ENCODE data around the gene FGD3.

The FGD3 gene

GRCh38 chr9:93082841-93083411 lies 135.6 kb downstream of the FGD3 start:
- no peak for DNase-seq

GRCh38 chr9:93083592-93084470 lies 136.5 kb downstream of the FGD3 start:
- no peak for DNase-seq

DNA sequence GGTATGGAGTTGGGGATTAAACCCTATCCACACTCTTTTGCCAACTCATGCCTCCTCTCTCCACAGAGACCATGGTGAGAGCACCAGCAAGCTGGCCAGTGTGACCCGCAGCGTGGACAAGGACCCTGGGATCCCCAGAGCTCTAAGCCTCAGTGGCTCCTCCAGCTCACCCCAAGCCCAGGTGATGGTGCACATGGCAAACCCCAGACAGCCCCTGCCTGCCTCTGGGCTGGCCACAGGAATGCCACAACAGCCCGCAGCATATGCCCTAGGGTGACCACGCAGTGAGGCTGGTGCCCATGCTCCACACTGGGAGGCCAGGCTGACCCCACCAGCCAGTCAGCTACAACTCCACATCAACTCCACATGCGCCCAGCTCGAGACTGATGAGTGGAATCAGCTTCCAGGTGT lies 137.2 kb downstream of the FGD3 start:
- DNase-seq, result no peak

- DNase-seq, result no peak
Measured at GRCh38 chr9:93085676-93086075, 138.4 kb downstream of the FGD3 start.

All from GOT3 (cell line).